NCI-H82 (cell line): ENCODE measurements around the gene RAPGEF5.
A peak's percentile ranks its signal among the peaks of the same experiment; 100 is the strongest.

Experiments
- DNase-seq: peaks from one replicate; lab custom pipeline; 2025; lab: John Stamatoyannopoulos, UW

The RAPGEF5 gene

DNA sequence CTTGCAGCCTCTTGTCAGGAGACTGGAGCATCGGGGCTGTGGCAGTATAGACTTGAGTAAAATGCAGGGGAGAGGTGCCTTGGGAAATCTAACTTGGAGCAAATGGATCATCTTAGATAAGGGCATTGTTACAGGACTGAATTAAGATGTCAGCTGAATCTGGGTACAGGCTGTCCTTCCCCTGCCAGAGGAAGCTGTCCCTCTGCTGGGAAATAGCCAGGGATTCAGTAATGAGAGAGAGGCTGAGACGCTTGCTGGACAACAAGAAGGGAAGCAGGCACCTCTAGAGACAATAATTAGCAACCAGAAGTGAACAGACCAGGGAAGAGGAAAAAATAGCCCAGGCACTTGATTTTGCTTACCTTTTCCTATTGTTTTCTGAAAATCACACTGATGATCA is 20.7 kb upstream of the RAPGEF5 start:
- DNase-seq, result no peak

DNA sequence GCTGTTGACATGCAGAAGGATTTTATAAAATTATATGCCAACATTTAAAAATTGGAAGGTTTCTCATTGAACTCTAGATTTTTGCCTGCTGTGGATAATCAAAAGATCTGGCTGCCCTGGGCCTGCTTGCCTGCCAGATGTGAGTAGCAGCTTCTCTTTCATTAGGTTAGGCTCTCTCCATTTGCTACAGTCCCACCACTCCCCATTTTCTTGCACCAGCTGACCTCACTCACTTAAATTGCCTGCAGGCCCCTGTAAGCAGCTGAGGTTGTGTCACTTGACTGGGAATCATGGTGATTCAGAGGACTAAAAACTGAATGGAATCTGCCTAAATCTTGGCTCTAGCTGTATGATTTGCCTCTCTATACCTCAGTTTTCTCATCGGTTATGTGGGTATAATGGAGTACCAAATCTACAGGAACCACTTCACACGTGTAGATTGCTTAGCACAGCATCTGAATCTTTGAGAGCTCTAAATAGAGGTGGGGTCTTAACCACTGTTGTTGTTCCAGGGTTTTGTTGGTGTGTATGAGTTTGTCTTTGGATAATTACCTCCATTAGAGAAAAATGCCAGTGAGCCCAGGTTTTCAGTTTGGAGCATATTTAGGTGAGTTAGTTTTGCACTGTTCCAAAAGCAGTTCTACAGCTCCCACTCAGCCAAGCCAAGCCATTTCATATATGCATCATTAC is 18.6 kb upstream of the RAPGEF5 start:
- DNase-seq, result no peak

GRCh38 chr7:22373911-22374310 is 17.0 kb upstream of the RAPGEF5 start:
- peak; percentile 7 for DNase-seq

DNA sequence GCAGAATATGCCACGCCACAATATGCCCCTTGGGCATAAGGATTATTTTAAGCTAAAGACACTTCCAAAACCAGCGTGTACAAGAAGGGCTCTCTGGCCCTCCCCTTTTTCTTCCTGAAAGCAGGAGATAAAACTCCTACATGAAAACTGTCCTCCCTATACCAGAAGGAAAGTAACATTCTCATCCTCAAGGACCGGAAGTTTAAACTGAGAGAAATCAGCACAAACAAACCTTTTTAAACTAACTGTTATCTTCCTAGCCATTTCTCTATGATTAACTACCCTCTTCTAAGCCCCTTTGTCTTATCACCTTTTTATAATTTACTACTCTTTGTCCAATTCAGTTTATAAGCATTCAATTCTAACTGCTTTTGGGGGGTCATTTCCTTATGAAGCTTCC is 16.4 kb upstream of the RAPGEF5 start:
- no peak for DNase-seq

DNA sequence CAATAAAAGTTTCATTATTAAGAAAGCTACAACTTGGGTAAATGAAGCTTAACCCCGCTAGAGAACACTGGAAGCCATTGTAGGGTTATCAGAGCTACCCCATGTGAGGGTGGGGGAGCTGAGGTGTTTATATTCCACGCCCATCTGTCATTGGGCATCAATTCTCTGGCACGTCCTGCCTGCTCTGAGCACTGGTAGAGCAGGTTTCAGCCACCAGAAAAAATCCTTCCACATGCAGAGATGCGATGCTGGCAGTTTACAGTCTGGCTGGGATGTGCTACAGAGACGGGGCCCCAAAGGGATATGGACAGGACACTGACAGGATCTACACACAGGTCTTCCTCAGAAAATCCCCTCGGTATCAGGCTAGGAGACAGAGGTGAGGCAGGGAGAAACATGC is 15.9 kb upstream of the RAPGEF5 start:
- peak; percentile 45 for DNase-seq

DNA sequence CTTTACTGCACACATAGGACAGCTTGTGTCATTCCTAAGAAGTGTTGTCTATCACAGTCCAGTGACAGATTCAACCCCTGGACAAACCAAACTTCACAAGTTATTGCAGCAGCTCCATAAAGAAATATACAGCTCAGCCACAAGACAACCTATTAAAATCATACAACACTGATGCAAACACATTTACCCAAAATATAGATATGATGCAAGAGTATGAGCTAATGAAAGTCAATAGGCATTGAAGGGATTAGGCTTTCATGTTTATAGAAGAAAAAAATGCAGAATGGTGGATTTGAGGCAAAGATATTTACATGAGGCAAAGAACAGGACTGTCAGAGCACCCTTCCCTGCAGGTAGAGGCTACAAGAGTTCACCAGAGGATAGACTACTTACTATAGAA is 14.9 kb upstream of the RAPGEF5 start:
- no peak for DNase-seq

GRCh38 chr7:22364900-22365299 is 7.9 kb upstream of the RAPGEF5 start:
- peak; percentile 98 for DNase-seq

DNA sequence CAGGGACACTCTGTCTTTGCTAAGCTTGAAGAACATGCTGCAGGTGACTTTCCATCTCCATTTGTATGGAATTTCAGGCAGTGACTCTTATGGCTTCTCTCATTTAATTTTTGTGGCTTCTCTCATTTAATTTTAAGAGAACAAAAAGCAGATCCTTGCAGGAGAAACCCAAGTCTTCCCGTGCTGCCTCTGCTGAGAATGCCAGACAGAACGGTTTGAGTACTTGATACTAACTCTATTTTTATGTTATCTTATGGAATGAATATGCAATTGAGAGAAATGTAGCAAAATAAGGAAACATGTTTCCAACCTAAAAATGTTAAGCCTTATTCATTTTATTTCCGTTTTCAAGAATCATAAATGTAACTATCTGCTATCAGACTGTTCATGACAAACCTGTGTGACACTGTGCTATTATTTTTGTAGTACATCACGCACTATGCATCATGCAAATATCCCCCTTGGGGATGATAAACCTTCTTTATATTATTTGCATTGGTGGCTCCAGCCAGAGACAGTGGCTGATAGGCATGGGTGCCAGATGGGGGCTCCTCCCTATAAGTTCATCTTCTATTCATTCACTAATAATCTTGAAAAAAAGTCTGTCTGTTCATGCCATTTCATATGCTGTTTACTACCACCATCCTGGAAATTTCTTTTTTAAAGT is 6.9 kb upstream of the RAPGEF5 start:
- DNase-seq, result peak; percentile 66

DNA sequence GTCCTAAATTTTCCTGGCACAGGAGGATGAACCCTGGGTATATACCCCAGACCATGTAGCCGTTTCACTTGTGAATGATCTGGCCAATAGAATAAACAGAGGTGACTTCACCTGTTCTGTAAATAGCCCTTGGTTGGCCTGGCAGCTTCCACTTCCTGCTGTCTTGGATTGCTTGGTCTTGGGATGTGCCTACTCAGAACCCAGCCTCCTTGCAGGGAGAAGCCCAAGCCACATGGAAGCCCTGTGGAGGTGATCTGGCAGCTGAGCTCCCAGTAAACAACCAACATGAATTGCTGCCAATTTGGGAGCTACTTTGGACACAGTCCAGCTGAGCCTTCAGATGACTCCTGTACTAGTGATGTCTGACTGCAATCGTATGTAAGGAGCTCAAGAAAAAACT is 4.8 kb upstream of the RAPGEF5 start:
- peak; percentile 32 for DNase-seq

- DNase-seq, result peak; percentile 45
These were observed 4.4 kb upstream of the RAPGEF5 start for GRCh38 chr7:22361320-22361719.

DNA sequence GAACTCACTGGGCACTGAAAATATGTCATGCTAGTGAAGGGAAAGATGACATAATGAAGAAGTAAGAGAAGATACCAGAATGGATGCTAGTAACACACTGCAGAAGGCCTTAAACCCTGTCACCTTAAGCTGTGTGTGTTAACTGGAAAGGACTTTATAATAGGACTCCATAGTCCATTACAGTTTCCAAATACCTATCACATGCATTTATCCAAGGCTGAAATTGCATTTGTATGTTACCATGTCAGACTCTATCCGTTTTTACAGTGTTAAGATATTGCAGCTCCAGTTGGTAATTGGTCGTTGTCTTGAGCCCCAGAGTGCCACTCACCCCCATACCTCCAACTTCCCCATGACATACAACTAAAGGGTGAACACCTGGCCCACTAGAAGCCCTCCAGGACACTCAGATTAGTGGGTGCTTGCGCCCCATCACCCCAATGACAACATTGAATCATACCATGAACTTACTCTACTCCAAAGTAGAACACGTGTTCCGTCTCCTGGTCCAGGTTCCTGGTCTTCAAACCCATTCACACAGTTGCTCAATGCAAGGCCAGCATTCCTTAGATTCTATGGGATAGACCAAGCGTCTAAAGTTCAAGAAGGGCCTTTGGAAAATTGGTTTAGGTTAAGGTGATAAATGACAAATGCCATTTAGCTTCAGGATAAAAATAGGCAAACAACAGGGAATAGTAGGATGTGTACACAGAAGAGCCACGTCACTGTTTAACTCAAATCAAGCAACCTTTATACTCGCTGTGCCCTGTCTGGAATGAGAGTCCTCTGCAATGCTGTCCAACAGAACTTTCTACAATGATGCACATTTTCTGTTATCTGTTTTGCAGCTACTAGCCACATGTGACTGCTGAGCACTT is 2.1 kb upstream of the RAPGEF5 start:
- no peak for DNase-seq

DNA sequence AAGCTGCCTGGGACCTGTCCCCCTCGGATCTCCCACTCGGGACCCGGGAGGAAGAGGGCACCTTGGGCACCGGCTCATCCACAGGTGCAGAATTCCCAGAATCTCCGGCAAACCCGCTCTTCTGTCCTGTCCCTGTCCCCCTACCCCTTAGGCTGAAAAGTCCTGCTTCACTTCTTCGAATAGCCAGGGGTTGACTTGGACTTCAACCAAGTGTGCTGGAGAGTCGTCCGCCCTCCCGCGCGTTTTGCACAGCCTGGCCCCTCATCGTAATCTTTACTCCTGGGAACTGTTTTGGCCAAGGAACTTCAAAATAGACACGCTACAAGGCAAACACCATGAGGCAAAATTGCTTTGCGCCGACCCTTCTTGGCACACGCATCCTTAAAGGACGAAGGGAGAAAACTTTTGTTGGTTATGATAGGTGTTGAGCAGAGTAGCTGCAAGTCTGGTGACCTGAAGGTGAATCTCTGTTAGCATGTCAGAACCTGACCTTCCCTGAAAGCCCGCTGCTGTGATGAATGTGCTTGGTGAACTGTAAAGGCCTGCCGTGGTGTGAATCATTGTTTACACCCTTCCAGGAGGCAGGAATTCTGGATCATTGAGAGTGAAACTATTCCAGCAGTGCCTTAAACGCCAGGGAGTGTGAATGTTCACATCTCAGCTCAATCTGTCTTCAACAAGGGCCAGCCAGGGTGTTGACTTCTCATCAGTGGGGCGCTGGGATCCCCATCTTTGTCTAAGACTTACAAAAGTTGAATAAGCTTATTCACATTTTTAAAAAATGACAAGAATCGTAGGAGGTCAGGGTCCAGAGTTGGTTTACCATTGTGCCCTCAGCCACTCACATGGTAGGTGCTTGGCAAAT is 589 bp upstream of the RAPGEF5 start:
- peak; percentile 15 for DNase-seq

- peak; percentile 62 for DNase-seq
These were observed 803 bp downstream of the RAPGEF5 start for GRCh38 chr7:22356010-22356691.

DNA sequence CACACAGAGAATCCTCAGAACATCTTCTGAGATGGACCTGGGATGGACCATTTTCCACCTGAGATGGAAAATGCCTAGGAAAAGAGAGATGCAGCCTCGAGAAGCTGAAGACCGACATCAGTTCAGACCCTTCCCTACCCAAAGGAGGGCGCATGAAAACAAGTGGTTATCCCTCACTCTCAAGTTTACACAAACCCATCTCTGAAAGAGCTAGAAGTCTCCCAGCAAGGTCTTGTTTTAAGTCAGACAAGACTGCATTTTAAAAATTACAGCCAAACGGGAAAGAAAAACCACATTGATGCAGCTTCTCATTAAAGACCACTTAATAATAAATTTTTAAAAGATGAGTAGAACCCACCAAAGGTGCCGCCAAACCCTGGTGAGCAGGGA is 1.3 kb downstream of the RAPGEF5 start:
- no peak for DNase-seq

DNA sequence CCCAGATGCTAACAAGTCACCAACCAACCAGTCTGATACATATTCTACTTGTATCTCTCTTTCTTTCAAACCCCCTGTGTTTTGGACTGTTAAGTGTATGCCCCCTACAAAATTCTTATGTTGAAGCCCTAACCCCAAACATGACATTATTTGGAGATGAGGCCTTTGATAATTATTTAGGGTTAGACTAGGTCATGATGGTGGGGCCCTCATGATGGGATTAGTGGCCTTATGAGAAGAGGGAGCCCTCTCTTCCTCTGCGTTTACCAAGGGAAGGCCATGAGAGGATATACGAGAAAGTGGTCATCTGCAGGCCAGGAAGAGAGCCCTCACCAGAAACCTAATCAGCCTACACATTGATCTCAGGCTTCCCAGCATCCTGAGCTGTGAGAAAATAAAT is 2.5 kb downstream of the RAPGEF5 start:
- no peak for DNase-seq

DNA sequence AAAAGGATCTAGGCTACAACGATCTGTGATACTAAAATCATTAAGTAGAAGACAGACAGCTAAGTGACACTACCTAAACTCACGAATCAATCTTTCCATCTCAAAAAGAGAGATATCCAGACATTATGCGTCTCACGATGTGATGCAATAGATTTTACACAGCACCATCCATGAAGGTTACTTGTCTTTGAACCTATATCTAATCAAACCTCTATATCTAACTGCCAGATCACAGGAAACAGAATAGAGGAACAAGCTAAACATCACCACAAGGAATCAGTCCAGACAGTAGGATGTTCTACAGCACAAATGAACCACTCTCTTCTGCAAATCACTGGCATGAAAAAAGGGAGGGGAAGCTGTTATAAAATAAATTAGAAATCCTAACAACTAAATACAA is 4.1 kb downstream of the RAPGEF5 start:
- DNase-seq, result no peak

DNA sequence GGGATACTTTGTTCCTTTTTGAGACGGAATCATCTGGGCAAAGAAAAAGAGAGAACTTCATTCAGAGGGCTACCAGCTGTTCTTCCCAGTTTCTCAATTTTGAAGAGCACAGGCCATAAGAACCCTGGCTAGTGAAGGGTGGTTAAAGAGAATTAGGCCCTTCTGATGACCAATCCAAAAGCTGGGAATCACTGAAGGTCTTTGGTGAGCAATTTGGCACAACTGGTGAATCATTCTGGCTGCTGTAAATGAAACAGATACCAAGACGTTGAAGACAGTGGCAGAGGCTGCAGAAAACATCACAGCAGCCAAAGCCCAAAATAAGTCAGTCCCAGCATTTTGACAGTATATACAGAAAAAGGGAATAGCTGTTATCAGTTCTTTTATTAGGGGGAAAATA is 5.1 kb downstream of the RAPGEF5 start:
- no peak for DNase-seq

GRCh38 chr7:22351329-22351692 is 5.6 kb downstream of the RAPGEF5 start:
- DNase-seq, result no peak

- peak; percentile 20 for DNase-seq
These were observed 6.3 kb downstream of the RAPGEF5 start for GRCh38 chr7:22350466-22351328.

DNA sequence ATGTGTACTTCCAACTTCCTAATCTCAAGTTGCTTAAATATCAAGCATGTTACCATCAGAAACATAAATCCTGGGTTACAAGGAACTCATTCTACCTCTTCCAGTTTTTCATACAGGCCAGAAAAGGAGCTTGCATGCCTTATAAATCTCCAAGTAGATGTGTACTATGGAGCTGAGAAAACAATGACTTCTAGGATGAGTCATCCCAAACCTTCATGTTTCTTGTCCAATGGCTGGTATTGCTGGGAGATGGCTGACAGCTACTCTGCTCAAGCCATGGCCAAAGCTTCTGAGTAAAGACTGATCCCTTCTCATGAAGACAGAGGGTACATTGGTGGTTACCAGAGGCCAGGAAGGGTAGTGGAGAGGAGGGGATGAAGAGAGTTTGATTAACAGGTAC is 8.6 kb downstream of the RAPGEF5 start:
- no peak for DNase-seq
